Pulmonary artery endothelial cell (primary cell): ENCODE results near the gene PNMA8B. TPM values are rescaled to one million over a fixed set of nuclear protein-coding genes. Genes with fewer than 3 reads are reported as not detected.

Experiments
- DNase-seq: peaks from one replicate; pipeline ENCODE4 v3.0.0-alpha.2; 2011; ENCODE audit warnings: low read depth, low spot score
- total RNA-seq: library from RNA; depleted of rRNA; stranded (reverse); fragments of >200 nt; gene quantifications from 2 replicates; pipeline ENCODE4 v1.2.3, GENCODE V29; 2014

Gene PNMA8B
- total RNA-seq, 1 donor from 2014 or later, result 0.07 TPM

DNA sequence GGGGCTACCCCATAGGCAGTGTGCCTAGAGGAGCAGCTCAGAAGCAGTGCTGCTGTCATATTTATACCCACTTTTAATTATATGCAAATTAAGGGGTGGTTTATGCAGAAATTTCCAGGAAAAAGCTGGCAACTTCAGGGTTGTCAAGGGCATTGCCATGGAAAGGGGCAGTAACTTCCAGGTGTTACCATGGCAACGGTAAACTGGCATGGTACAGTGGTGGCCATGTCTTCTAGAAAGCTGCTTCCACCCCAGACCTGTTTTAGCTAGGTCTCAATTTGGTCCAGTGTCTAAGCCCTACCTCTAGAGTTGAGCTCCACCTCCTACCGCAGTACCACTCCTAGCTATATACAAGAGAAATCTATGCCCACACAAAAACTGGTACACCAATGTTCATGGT, 35.6 kb downstream of the PNMA8B start:
- DNase-seq, result no peak

DNA sequence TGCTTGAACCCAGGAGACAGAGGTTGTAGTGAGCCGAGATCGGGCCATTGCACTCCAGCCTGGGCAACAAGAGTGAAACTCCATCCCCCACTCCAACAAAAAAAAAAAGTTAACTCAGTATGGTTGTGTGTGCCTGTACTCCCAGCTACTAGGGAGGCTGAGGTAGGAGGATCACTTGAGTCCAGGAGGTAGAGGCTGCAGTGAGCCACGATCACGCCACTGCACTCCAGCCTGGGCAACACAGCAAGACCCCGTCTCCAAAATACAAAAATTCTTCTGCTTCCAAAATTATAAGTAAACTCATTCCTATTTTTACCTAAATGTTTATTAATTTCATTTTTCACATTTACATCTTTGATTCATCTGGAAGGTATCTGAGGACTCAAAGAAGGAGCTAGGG, 38.7 kb downstream of the PNMA8B start:
- DNase-seq, result no peak

- no peak for DNase-seq
These were observed 41.4 kb downstream of the PNMA8B start for GRCh38 chr19:46454244-46454643.

- no peak for DNase-seq
These were observed 42.0 kb downstream of the PNMA8B start for GRCh38 chr19:46453661-46454060.

DNA sequence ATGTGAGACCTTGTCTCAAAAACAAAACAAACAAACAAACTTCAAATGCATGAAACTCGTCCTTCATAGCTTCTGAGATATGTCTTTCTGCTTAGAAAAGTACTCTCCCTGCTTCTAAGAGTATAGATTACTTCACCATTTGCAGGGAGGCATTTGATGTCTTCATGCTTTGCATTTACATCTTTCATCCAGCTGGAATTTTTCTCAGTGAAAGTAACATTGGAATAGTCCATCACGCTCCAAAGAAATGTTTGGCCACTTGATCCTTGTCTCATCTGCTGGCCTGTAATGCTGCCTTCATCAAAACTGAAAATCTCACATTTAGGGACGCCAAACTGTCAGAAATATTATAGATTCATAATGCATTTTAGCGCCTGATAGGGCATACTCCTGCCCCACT, 43.5 kb downstream of the PNMA8B start:
- DNase-seq, result no peak

DNA sequence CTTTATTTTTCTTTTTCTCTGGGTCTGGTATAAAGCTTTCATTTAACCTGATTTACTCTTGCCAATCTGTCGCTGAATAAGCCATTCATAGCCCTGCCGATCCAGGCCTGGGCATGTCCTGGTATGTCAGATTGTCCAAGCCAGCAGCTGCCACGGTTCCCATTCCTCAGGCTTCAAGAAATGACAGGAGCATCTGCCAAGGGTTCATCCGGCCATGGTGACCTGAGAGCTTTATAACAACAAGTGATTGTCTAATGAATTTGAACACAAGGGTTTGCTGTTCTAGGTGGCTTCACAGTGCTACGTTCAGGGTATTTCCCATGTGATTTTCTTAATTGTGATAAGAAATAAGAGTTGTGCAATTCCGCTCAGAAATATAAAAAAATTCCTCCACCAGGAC, 44.3 kb downstream of the PNMA8B start:
- DNase-seq, result no peak

GRCh38 chr19:46450737-46451136, 44.9 kb downstream of the PNMA8B start:
- no peak for DNase-seq

DNA sequence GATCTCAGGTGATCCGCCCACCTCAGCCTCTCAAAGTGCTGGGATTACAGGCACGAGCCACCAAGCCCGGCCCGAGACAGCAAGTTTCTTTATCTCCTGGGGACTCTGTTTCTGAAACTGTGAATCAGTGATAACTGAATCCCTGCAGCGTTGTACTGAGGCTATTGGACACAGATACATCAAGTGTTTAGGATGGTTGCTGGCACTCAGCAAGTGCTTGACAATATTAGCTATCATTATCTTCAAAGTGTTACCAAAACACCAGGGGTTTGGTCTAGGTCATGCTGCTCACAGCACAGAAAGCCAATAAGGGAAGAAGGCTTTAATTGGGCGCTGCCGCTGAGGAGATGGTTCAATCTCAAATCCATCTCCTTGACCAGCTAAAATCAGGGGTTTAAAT, 46.4 kb downstream of the PNMA8B start:
- no peak for DNase-seq

- no peak for DNase-seq
These were observed 47.1 kb downstream of the PNMA8B start for GRCh38 chr19:46448601-46449000.

DNA sequence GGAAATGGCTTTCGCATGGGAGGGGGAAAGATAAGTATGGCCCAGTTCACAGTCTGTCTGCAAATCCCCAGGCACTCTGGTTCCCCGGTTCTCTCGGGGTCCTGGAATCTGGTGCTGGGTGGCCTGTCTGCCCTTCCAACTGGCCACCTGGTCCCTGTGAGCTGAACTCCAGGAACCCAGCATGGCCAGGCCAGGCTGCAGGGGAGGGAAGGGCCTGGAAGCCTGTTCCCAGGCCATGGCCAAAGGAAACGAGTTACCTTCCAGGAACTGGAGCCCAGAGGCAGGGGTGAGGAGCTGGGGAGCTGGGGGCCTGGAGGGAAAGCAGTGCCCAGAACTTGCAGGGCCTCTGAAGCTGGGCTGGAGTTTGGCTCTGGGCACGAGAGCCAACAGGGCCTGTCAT, 47.8 kb downstream of the PNMA8B start:
- no peak for DNase-seq

GRCh38 chr19:46447006-46447405, 48.7 kb downstream of the PNMA8B start:
- no peak for DNase-seq

GRCh38 chr19:46446021-46446420, 49.6 kb downstream of the PNMA8B start:
- no peak for DNase-seq

- DNase-seq, result no peak
These were observed 52.7 kb downstream of the PNMA8B start for GRCh38 chr19:46442808-46443450.

GRCh38 chr19:46441866-46442265, 53.8 kb downstream of the PNMA8B start:
- DNase-seq, result no peak

Other genes starting within 250 kb of the PNMA8B start
- gene HIF3A, start 198.8 kb downstream of the PNMA8B start, total RNA-seq, result 4.6 and 5.3 TPM in 2 replicates
- gene PPP5C, start 148.8 kb downstream of the PNMA8B start, total RNA-seq, result 88.4 and 102 TPM in 2 replicates
- gene CCDC8, start 82.3 kb downstream of the PNMA8B start, total RNA-seq, result 0.07 and 0.25 TPM in 2 replicates
- under 0.01 TPM in 1 of 2 replicates, not detected in the other for gene PNMA8C, start 66.9 kb downstream of the PNMA8B start, total RNA-seq
- gene PNMA8A, start 24.3 kb downstream of the PNMA8B start, total RNA-seq, result 0.20 and 1.7 TPM in 2 replicates
- 175 and 224 TPM in 2 replicates for gene CALM3, start 105.5 kb upstream of the PNMA8B start, total RNA-seq
- gene PTGIR, start 129.2 kb upstream of the PNMA8B start, total RNA-seq, result 7.9 and 8.5 TPM in 2 replicates
- gene GNG8, start 140.3 kb upstream of the PNMA8B start, total RNA-seq, result not detected in 2 replicates
- gene DACT3, start 165.3 kb upstream of the PNMA8B start, total RNA-seq, result 0.66 and 1.3 TPM in 2 replicates
- gene PRKD2, start 221.2 kb upstream of the PNMA8B start, total RNA-seq, result 39.4 and 49.7 TPM in 2 replicates